Tibial nerve (tissue), 4 donors: ENCODE measurements around the gene KCNA1. TPM values are rescaled to one million over a fixed set of nuclear protein-coding genes. Genes with fewer than 3 reads are reported as not detected.
"Not testable (repeated sequence)": the region's sequence is repeated elsewhere in the genome, so short reads cannot be mapped to it uniquely, and the experiment has no call there.

ENCODE experiments used
- DNase-seq, 2 donors: peaks; one replicate each; pipeline ENCODE4 v3.0.0-alpha.2; 2019; ENCODE audit warnings: low spot score in 2 of 2
- H3K27ac ChIP-seq, 4 donors: fragments of 200-600 bp; sonication (generic) in 3 of 4; one replicate each; pipeline ENCODE4 v1.5.1; 2017 to 2019; ENCODE audit warnings: mild to moderate bottlenecking in 1 of 4
- H3K27me3 ChIP-seq, 2 donors: fragments of 200-600 bp; sonication (generic) in 1 of 2; one replicate each; pipeline versions ENCODE4 v1.5.1 to v1.6.0; 2017 to 2019
- H3K36me3 ChIP-seq, 3 donors: fragments of 200-600 bp; sonication (generic); one replicate each; pipeline ENCODE4 v1.5.1; 2018 to 2019
- H3K4me1 ChIP-seq, 4 donors: fragments of 200-600 bp; sonication (generic) in 3 of 4; one replicate each; pipeline ENCODE4 v1.5.1; 2017 to 2019
- H3K4me3 ChIP-seq, 4 donors: fragments of 200-600 bp; sonication (generic) in 3 of 4; one replicate each; pipeline ENCODE4 v1.5.1; 2017 to 2019; ENCODE audit warnings: mild to moderate bottlenecking in 1 of 4, moderate library complexity in 1 of 4
- H3K9me3 ChIP-seq, 4 donors: fragments of 200-600 bp; sonication (generic) in 3 of 4; one replicate each; pipeline ENCODE4 v1.5.1; 2017 to 2019
- EP300 ChIP-seq, 2 donors: sonication (generic); formaldehyde crosslinking; IDR thresholded peaks; one replicate each; pipeline ENCODE4 v1.6.1; 2017; ENCODE audit warnings: antibody characterized with exemption in 2 of 2, mild to moderate bottlenecking in 1 of 2
- POLR2A ChIP-seq, 2 donors: fragments of 450-650 bp; IDR thresholded peaks; one replicate each; pipeline ENCODE4 v1.6.1; 2017; ENCODE audit warnings: antibody characterized with exemption in 2 of 2, mild to moderate bottlenecking in 2 of 2, moderate library complexity in 2 of 2
- WGBS, 2 donors: methylation state at CpG; one replicate each; pipeline ENCODE4 v1.1.5; 2018; 5-methylcytosine and 5-hydroxymethylcytosine counted together
- total RNA-seq, 4 donors: library from RNA; depleted of rRNA; stranded (reverse); fragments of >200 nt; gene quantifications; one replicate each; pipeline ENCODE4 v1.1.0, GENCODE V29; 2016
- TF ChIP-seq, protein P1 (sequence below), 5 experiments: fragments of 200-600 bp in 3 of 5; fragments of 450-650 bp in 2 of 5; sonication (generic) in 3 of 5; IDR thresholded peaks; one replicate each; pipeline ENCODE4 v1.5.1; 2016 to 2019; ENCODE audit warnings: antibody characterized with exemption in 5 of 5, mild to moderate bottlenecking in 3 of 5, moderate library complexity in 2 of 5

KCNA1 gene
- total RNA-seq, 4 donors from 2014 or later, result 1.2 to 12.8 (median 4.8) TPM

DNA sequence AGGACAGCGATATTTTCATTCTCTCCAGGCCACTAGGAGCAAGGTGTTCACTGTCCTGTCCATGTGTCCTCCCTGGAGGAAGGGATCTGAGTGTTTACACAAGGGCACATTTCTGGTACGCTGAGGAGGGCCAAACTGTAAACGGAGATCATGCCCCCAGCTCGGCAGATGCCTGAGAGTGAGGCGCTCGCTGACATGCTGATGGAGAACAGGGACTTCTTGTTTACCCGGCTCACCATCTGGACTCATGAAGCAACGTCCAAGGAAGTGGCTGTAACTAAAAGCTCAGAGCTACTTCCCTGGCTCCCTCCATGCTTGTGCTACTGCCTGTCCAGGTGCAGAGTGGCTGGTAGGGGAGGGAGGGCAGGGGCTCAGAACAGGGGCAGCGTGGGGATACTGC, 43.4 kb upstream of the KCNA1 start:
- H3K4me3 ChIP-seq, result no peak overlapping the region
- 17 to 29% methylated on average over 9 of the region's 9 CpGs for WGBS, 2 donors

DNA sequence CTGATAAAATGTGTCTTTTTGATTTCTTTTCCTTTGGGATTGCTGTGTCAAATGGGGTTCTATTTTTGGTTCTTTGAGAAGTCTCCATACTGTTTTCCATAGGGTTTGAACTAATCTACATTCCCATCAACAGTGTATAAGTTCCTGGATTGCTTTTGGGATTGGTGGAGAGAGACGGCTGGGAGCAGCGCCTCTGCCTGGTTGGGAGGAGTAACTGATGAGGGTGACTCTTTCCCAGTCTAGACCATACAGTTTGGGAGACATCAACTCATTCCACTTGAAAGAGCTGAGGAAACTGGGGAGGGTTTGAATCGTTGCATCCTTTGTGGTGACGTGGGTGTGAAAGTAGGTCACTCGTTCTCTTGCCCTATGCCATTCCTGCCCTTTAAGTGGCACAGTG, 42.3 kb upstream of the KCNA1 start:
- H3K9me3 ChIP-seq, result no peaks in the 10 kb centered on the region
- peaks cover 0 to 23% of the 10 kb centered on the region in 2 donors for H3K27me3 ChIP-seq
- TF ChIP-seq POLR2A (IDR thresholded peaks at IDR 0.05), result no peak
- TF ChIP-seq, protein P1, sequence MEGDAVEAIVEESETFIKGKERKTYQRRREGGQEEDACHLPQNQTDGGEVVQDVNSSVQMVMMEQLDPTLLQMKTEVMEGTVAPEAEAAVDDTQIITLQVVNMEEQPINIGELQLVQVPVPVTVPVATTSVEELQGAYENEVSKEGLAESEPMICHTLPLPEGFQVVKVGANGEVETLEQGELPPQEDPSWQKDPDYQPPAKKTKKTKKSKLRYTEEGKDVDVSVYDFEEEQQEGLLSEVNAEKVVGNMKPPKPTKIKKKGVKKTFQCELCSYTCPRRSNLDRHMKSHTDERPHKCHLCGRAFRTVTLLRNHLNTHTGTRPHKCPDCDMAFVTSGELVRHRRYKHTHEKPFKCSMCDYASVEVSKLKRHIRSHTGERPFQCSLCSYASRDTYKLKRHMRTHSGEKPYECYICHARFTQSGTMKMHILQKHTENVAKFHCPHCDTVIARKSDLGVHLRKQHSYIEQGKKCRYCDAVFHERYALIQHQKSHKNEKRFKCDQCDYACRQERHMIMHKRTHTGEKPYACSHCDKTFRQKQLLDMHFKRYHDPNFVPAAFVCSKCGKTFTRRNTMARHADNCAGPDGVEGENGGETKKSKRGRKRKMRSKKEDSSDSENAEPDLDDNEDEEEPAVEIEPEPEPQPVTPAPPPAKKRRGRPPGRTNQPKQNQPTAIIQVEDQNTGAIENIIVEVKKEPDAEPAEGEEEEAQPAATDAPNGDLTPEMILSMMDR (IDR thresholded peaks at IDR 0.05), result no peak
- TF ChIP-seq EP300 (IDR thresholded peaks at IDR 0.05), result no peak
- no peak for DNase-seq
- no peaks in the 10 kb centered on the region for H3K4me1 ChIP-seq
- H3K27ac ChIP-seq, result no peak overlapping the region
- WGBS, 2 donors, result 69 to 84% methylated on average over 5 of the region's 5 CpGs
- H3K36me3 ChIP-seq, result no peaks in the 10 kb centered on the region
- H3K4me3 ChIP-seq, result no peak overlapping the region

More for the DNA sequence above, 43.4 kb upstream of the KCNA1 start:
- Histone ChIP-seq H3K27ac (no peak overlapping the region), H3K36me3 (no peaks in the 10 kb centered on the region), H3K4me1 (no peaks in the 10 kb centered on the region), H3K27me3 (peaks cover 0 to 23% of the 10 kb centered on the region in 2 donors), H3K9me3 (no peaks in the 10 kb centered on the region)
- no peak for DNase-seq
- TF ChIP-seq EP300 (IDR thresholded peaks at IDR 0.05), result no peak
- TF ChIP-seq POLR2A (IDR thresholded peaks at IDR 0.05), result no peak
- TF ChIP-seq, protein P1 (IDR thresholded peaks at IDR 0.05), result no peak

DNA sequence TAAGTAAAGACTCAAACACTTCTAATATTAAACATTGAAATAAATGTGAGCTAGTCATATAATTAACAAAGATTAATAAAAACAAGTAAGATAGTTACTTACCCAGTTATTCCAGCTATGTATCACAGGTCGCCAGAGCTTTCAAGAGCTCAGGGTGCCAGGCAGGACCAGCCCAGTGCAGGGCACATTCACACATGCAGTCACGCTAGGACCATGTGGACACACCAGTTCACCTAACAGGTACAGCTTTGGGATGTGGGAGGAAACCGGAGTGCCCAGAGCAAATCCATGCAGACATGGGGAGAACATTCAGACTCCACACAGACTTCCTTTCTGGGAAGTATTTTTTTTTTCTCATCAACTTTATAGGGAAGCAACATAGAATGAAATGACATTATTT, 39.3 kb upstream of the KCNA1 start:
- WGBS, 2 donors, result 88 to 90% methylated on average over 3 of the region's 3 CpGs
- no peaks in the 10 kb centered on the region for H3K36me3 ChIP-seq
- peaks cover 0 to 23% of the 10 kb centered on the region in 2 donors for H3K27me3 ChIP-seq
- no peak overlapping the region for H3K4me3 ChIP-seq
- H3K4me1 ChIP-seq, result no peaks in the 10 kb centered on the region
- no peaks in the 10 kb centered on the region for H3K9me3 ChIP-seq
- TF ChIP-seq POLR2A (IDR thresholded peaks at IDR 0.05), result no peak
- DNase-seq, result no peak
- no peak overlapping the region for H3K27ac ChIP-seq

DNA sequence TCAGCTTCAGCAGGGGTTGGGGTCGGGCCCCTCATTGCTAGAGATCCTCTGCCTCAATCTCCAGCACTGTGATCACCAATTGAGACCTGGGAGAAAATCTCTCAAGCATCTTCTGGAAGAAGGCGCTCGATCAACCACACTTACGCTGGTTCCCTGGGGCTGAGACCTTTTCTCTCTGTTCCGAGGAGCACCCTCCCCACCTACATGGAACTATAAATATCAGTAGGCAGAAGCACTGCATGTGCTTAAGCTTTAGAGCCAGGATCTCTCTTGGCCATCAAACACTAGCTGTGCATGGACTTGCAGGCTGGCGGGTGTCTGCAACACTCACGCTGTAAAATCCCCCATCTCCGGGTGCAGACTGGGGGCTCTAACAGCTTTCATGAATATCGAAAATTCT, 38.2 kb upstream of the KCNA1 start:
- TF ChIP-seq POLR2A (IDR thresholded peaks at IDR 0.05), result no peak
- no peak for TF ChIP-seq EP300 (IDR thresholded peaks at IDR 0.05)
- TF ChIP-seq, protein P1 (IDR thresholded peaks at IDR 0.05), result no peak
- Histone ChIP-seq H3K27ac (no peak overlapping the region), H3K9me3 (no peaks in the 10 kb centered on the region), H3K4me1 (no peaks in the 10 kb centered on the region), H3K36me3 (no peaks in the 10 kb centered on the region), H3K4me3 (no peak overlapping the region), H3K27me3 (peaks cover 0 to 15% of the 10 kb centered on the region in 2 donors)
- WGBS, 2 donors, result 84 to 87% methylated on average over 9 of the region's 9 CpGs
- no peak for DNase-seq

GRCh38 chr12:4873947-4874346, 35.8 kb upstream of the KCNA1 start:
- H3K9me3 ChIP-seq, result no peaks in the 10 kb centered on the region
- no peak for DNase-seq
- TF ChIP-seq EP300 (IDR thresholded peaks at IDR 0.05), result no peak
- TF ChIP-seq, protein P1 (IDR thresholded peaks at IDR 0.05), result no peak
- no peak for TF ChIP-seq POLR2A (IDR thresholded peaks at IDR 0.05)
- H3K27ac ChIP-seq, result no peak overlapping the region
- no peaks in the 10 kb centered on the region for H3K36me3 ChIP-seq
- WGBS, 2 donors, result 84 to 88% methylated on average over 1 of the region's 1 CpG
- H3K27me3 ChIP-seq, result peaks cover 0 to 11% of the 10 kb centered on the region in 2 donors
- no peaks in the 10 kb centered on the region for H3K4me1 ChIP-seq
- no peak overlapping the region for H3K4me3 ChIP-seq

GRCh38 chr12:4874671-4875070, 35.0 kb upstream of the KCNA1 start:
- 72 to 78% methylated on average over 2 of the region's 2 CpGs for WGBS, 2 donors
- H3K36me3 ChIP-seq, result no peaks in the 10 kb centered on the region
- peaks cover 0 to 7% of the 10 kb centered on the region in 2 donors for H3K27me3 ChIP-seq
- H3K4me3 ChIP-seq, result no peak overlapping the region
- TF ChIP-seq, protein P1 (IDR thresholded peaks at IDR 0.05), result no peak
- TF ChIP-seq POLR2A (IDR thresholded peaks at IDR 0.05), result no peak
- no peak for TF ChIP-seq EP300 (IDR thresholded peaks at IDR 0.05)
- H3K4me1 ChIP-seq, result no peaks in the 10 kb centered on the region
- peaks cover 0 to 5% (median 0%) of the 10 kb centered on the region in 4 donors for H3K9me3 ChIP-seq
- no peak overlapping the region for H3K27ac ChIP-seq
- no peak for DNase-seq

GRCh38 chr12:4879481-4879880, 30.2 kb upstream of the KCNA1 start:
- H3K36me3 ChIP-seq, H3K4me1 ChIP-seq, H3K27me3 ChIP-seq, DNase-seq, H3K27ac ChIP-seq, H3K9me3 ChIP-seq, H3K4me3 ChIP-seq: not testable (repeated sequence)
- 94% methylated on average over 2 of the region's 2 CpGs for WGBS, 2 donors
